Sigmoid colon (tissue), 7 donors: ENCODE measurements around the gene LAD1. TPM values are rescaled to one million over a fixed set of nuclear protein-coding genes. Genes with fewer than 3 reads are reported as not detected.

Experiments used
- DNase-seq: peaks from one replicate; pipeline ENCODE4 v3.0.0-alpha.2; 2019
- H3K27ac ChIP-seq, 4 donors: fragments of 200-600 bp; sonication (generic); one replicate each; pipeline ENCODE4 v1.5.1; 2016 to 2019; ENCODE audit warnings: mild to moderate bottlenecking in 1 of 4
- H3K27me3 ChIP-seq, 3 donors: fragments of 200-600 bp; sonication (generic); one replicate each; pipeline ENCODE4 v1.5.1; 2019; ENCODE audit warnings: mild to moderate bottlenecking in 1 of 3
- H3K36me3 ChIP-seq, 4 donors: fragments of 200-600 bp; sonication (generic); one replicate each; pipeline ENCODE4 v1.5.1; 2016 to 2019
- H3K4me1 ChIP-seq, 4 donors: fragments of 200-600 bp; sonication (generic); one replicate each; pipeline ENCODE4 v1.5.1; 2017 to 2019
- H3K4me3 ChIP-seq, 4 donors: fragments of 200-600 bp; sonication (generic); one replicate each; pipeline ENCODE4 v1.5.1; 2017 to 2019; ENCODE audit warnings: mild to moderate bottlenecking in 2 of 4, moderate library complexity in 1 of 4
- H3K9me3 ChIP-seq, 4 donors: fragments of 200-600 bp in 3 of 4; sonication (generic) in 3 of 4; one replicate each; pipeline versions ENCODE4 v1.5.1 to v1.6.1; 2013 to 2019
- CTCF ChIP-seq, 4 experiments: fragments of 450-650 bp in 3 of 4; fragments of 200-600 bp in 1 of 4; IDR thresholded peaks; one replicate each; pipeline ENCODE4 v1.5.1; 2016 to 2019; ENCODE audit warnings: antibody characterized with exemption in 4 of 4, mild to moderate bottlenecking in 3 of 4, moderate library complexity in 2 of 4
- EP300 ChIP-seq, 4 donors: sonication (generic); formaldehyde crosslinking; IDR thresholded peaks; one replicate each; pipeline ENCODE4 v1.6.1; 2017; ENCODE audit warnings: antibody characterized with exemption in 4 of 4
- POLR2A ChIP-seq, 2 donors: fragments of 450-650 bp; IDR thresholded peaks; one replicate each; pipeline ENCODE4 v1.6.1; 2016; ENCODE audit warnings: antibody characterized with exemption in 2 of 2, mild to moderate bottlenecking in 2 of 2, moderate library complexity in 2 of 2
- POLR2AphosphoS5 ChIP-seq, 4 donors: sonication (generic); formaldehyde crosslinking; IDR thresholded peaks; one replicate each; pipeline ENCODE4 v1.6.1; 2017; ENCODE audit warnings: antibody characterized with exemption in 4 of 4
- WGBS, 2 donors: extraction: QIAGEN DNeasy Blood & Tissue Kit; methylation state at CpG; one replicate each; pipeline ENCODE4 v1.1.7; 2013; 5-methylcytosine and 5-hydroxymethylcytosine counted together
- intact Hi-C: fragments of 100-400 bp; cut with DNase I; formaldehyde crosslinking; loops from one replicate; pipeline ENCODE4 v1.15.1; 2023
- polyA plus RNA-seq, 3 donors: library from polyadenylated mRNA; stranded (reverse); fragments of 200-250 nt; gene quantifications; one replicate each; pipeline ENCODE4 v1.2.3, GENCODE V29; 2013
- total RNA-seq, 4 donors: library from RNA; depleted of rRNA; stranded (reverse); fragments of >200 nt; gene quantifications; one replicate each; pipeline ENCODE4 v1.1.0, GENCODE V29; 2016
- donor health status: healthy with polysubstance abuse.
- donor health status: Bipolar disorder and iron deficiency.
- donor health status: healthy.

The LAD1 gene
- total and polyA plus RNA-seq, 7 donors = 63.7 to 151 (median 102) TPM; not detected in 4

- H3K36me3 ChIP-seq = no peaks in the 10 kb centered on the region
- H3K27ac ChIP-seq = no peak overlapping the region
- no peaks in the 10 kb centered on the region for H3K9me3 ChIP-seq
- no peak overlapping the region for H3K4me3 ChIP-seq
- peaks cover 0 to 11% (median 5%) of the 10 kb centered on the region in 4 donors for H3K4me1 ChIP-seq
- intact Hi-C loops = no loop called here
- WGBS, 2 donors = 23 to 72% methylated on average over 4 of the region's 4 CpGs
- TF ChIP-seq EP300 (IDR thresholded peaks at IDR 0.05) = no peak
- no peak for TF ChIP-seq CTCF (IDR thresholded peaks at IDR 0.05)
- no peak for TF ChIP-seq POLR2AphosphoS5 (IDR thresholded peaks at IDR 0.05)
- TF ChIP-seq POLR2A (IDR thresholded peaks at IDR 0.05) = no peak
- no peak for DNase-seq
- peaks cover 23 to 33% (median 26%) of the 10 kb centered on the region in 3 donors for H3K27me3 ChIP-seq
Measured at GRCh38 chr1:201395936-201396335, 3.2 kb downstream of the LAD1 start.

- H3K4me1 ChIP-seq = peaks cover 0 to 9% (median 4%) of the 10 kb centered on the region in 4 donors
- DNase-seq = no peak
- H3K27ac ChIP-seq = no peak overlapping the region
- H3K4me3 ChIP-seq = no peak overlapping the region
- intact Hi-C loops = no loop called here
- no peaks in the 10 kb centered on the region for H3K9me3 ChIP-seq
- no peaks in the 10 kb centered on the region for H3K36me3 ChIP-seq
- 20 to 65% methylated on average over 3 of the region's 3 CpGs for WGBS, 2 donors
- H3K27me3 ChIP-seq = peaks cover 11 to 20% (median 15%) of the 10 kb centered on the region in 3 donors
- TF ChIP-seq EP300 (IDR thresholded peaks at IDR 0.05) (no peak), POLR2AphosphoS5 (IDR thresholded peaks at IDR 0.05) (no peak), CTCF (IDR thresholded peaks at IDR 0.05) (no peak), POLR2A (IDR thresholded peaks at IDR 0.05) (no peak)
Measured at GRCh38 chr1:201394591-201394990, 4.5 kb downstream of the LAD1 start.

- H3K9me3 ChIP-seq = no peaks in the 10 kb centered on the region
- H3K27ac ChIP-seq = no peak overlapping the region
- no peak overlapping the region for H3K4me3 ChIP-seq
- H3K27me3 ChIP-seq = peaks cover 0 to 4% (median under 1%) of the 10 kb centered on the region in 3 donors
- WGBS, 2 donors = 45 to 67% methylated on average over 3 of the region's 3 CpGs
- intact Hi-C loops = no loop called here
- DNase-seq = no peak
- no peak for TF ChIP-seq EP300 (IDR thresholded peaks at IDR 0.05)
- TF ChIP-seq CTCF (IDR thresholded peaks at IDR 0.05) = no peak
- TF ChIP-seq POLR2AphosphoS5 (IDR thresholded peaks at IDR 0.05) = no peak
- TF ChIP-seq POLR2A (IDR thresholded peaks at IDR 0.05) = no peak
- no peaks in the 10 kb centered on the region for H3K36me3 ChIP-seq
- H3K4me1 ChIP-seq = no peaks in the 10 kb centered on the region
Measured at GRCh38 chr1:201393076-201393475, 6.0 kb downstream of the LAD1 start.

GRCh38 chr1:201391651-201392511, 7.2 kb downstream of the LAD1 start:
- intact Hi-C loops = no loop called here
- no peak for DNase-seq
- Histone ChIP-seq H3K9me3 (no peaks in the 10 kb centered on the region), H3K36me3 (no peaks in the 10 kb centered on the region), H3K4me3 (no peak overlapping the region), H3K27me3 (no peaks in the 10 kb centered on the region), H3K27ac (no peak overlapping the region), H3K4me1 (no peaks in the 10 kb centered on the region)
- 59 to 75% methylated on average over 9 of the region's 9 CpGs for WGBS, 2 donors
- TF ChIP-seq POLR2AphosphoS5 (IDR thresholded peaks at IDR 0.05) (no peak), POLR2A (IDR thresholded peaks at IDR 0.05) (no peak), EP300 (IDR thresholded peaks at IDR 0.05) (no peak), CTCF (IDR thresholded peaks at IDR 0.05) (no peak)
